HepG2 (cell line): Measurements from ENCODE around the gene UNKL. TPM values are rescaled to one million over a fixed set of nuclear protein-coding genes. Genes with fewer than 3 reads are reported as not detected.
A peak's percentile ranks its signal among the peaks of the same experiment; 100 is the strongest.

Source experiments
- ATAC-seq: fragments of 200-7000 bp; cut with Tn5 transposase; 3 replicates; pipeline ENCODE4 v1.9.1; 2020; ENCODE audit warnings: mild to moderate bottlenecking, moderate library complexity
- BruUV-seq: library from RNA; stranded (reverse); fragments of 400-500 nt; replicated peaks from 2 replicates; lab custom pipeline; 2021; lab: Mats Ljungman, UMichigan
- CTCF ChIA-PET: fragments of 300-600 bp; formaldehyde crosslinking; extraction: SDS; loops from one replicate; lab custom pipeline; 2021; ENCODE audit warnings: low total read pairs, inconsistent platforms, low intra/inter-chr PET ratio; lab: Yijun Ruan, JAX
- POLR2A ChIA-PET: fragments of 350-600 bp; sonication (Branson Sonifier 250); formaldehyde crosslinking; loops from one replicate; lab custom pipeline; 2020; ENCODE audit warnings: antibody characterized with exemption, inconsistent platforms; lab: Yijun Ruan, JAX
- DNase-seq: peaks from one replicate; pipeline ENCODE4 v3.0.0-alpha.2; 2015; ENCODE audit warnings: low spot score
- FAIRE-seq: peaks from 3 replicates; lab custom pipeline; 2011; peaks lifted over from hg19 to GRCh38; lab: Jason Lieb, UNC
- H2AFZ ChIP-seq: one replicate; pipeline ENCODE4 v1.6.1; 2011; ENCODE audit warnings: low read length, inconsistent platforms
- H3K27ac ChIP-seq: fragments of 300-600 bp; 3 replicates; pipeline ENCODE4 v1.8.0; 2011; ENCODE audit warnings: mixed run types, mild to moderate bottlenecking, mixed read lengths, low read length, inconsistent platforms; ENCODE audit not compliant: insufficient read depth; ENCODE audit errors: extremely low read length
- H3K27me3 ChIP-seq, 2 experiments: fragments of 200-600 bp in 1 of 2; 2 replicates in 1 of 2; 3 replicates in 1 of 2; pipeline versions ENCODE4 v1.6.0 to v1.8.0; 2011; ENCODE audit warnings: low read length in 2 of 2, mild to moderate bottlenecking in 2 of 2, moderate library complexity in 2 of 2, inconsistent platforms in 1 of 2; ENCODE audit not compliant: insufficient read depth in 2 of 2, control insufficient read depth in 1 of 2
- H3K36me3 ChIP-seq, 2 experiments: fragments of 200-600 bp in 1 of 2; replicated peaks in 1 of 2; 2 replicates in 1 of 2; 3 replicates in 1 of 2; pipeline versions ENCODE4 v1.5.1 to v1.8.0; 2011; ENCODE audit warnings: low read length in 2 of 2, inconsistent platforms in 1 of 2; ENCODE audit not compliant: insufficient read depth in 2 of 2, control insufficient read depth in 1 of 2
- H3K4me1 ChIP-seq: 2 replicates; pipeline ENCODE4 v1.5.1; 2012; ENCODE audit warnings: low read length, inconsistent platforms; ENCODE audit not compliant: insufficient read depth
- H3K4me2 ChIP-seq: 2 replicates; pipeline ENCODE4 v1.6.0; 2011; ENCODE audit warnings: low read depth, low read length, inconsistent platforms
- H3K4me3 ChIP-seq, 3 experiments: fragments of 200-600 bp in 1 of 3; sonication (generic), shearing (Covaris generic) in 1 of 3; replicated peaks in 1 of 3; 2 replicates each; pipeline ENCODE4 v1.5.1; 2011 to 2016; ENCODE audit warnings: low read length in 3 of 3, inconsistent platforms in 2 of 3, low read depth in 2 of 3, mild to moderate bottlenecking in 2 of 3, control low read depth in 1 of 3, mixed read lengths in 1 of 3; ENCODE audit not compliant: insufficient read depth in 1 of 3
- H3K79me2 ChIP-seq: one replicate; pipeline ENCODE4 v1.6.1; 2011; ENCODE audit warnings: low read length, inconsistent platforms; ENCODE audit not compliant: insufficient read depth
- H3K9ac ChIP-seq: 2 replicates; pipeline ENCODE4 v1.6.0; 2011; ENCODE audit warnings: mild to moderate bottlenecking, low read depth, low read length, inconsistent platforms; ENCODE audit not compliant: insufficient read depth
- H3K9me3 ChIP-seq: 2 replicates; pipeline ENCODE4 v1.5.1; 2012; ENCODE audit warnings: mild to moderate bottlenecking, low read length
- H4K20me1 ChIP-seq: 2 replicates; pipeline ENCODE4 v1.6.0; 2011; ENCODE audit warnings: inconsistent platforms, mild to moderate bottlenecking, low read length, moderate library complexity; ENCODE audit not compliant: insufficient read depth
- BCL6 ChIP-seq: IDR thresholded peaks from 2 replicates; pipeline ENCODE4 v1.6.1; 2016; ENCODE audit warnings: missing genetic modification reagents, missing compliant biosample characterization
- BORCS8-MEF2B ChIP-seq: sonication (generic); formaldehyde crosslinking; IDR thresholded peaks from 2 replicates; pipeline ENCODE4 v1.8.0; 2022; ENCODE audit warnings: mild to moderate bottlenecking, missing genetic modification reagents
- CBX5 ChIP-seq: sonication (generic); formaldehyde crosslinking; IDR thresholded peaks from 2 replicates; pipeline ENCODE4 v1.4.0; 2020; ENCODE audit warnings: missing genetic modification reagents, borderline replicate concordance
- CENPX ChIP-seq: sonication (generic); formaldehyde crosslinking; IDR thresholded peaks from 2 replicates; pipeline ENCODE4 v1.9.0; 2021; ENCODE audit warnings: mild to moderate bottlenecking, missing genetic modification reagents, moderate library complexity
- EHMT2 ChIP-seq: fragments of 200-600 bp; sonication (generic); IDR thresholded peaks from 2 replicates; pipeline ENCODE4 v1.7.0; 2017; ENCODE audit warnings: antibody characterized with exemption, low read depth, low read length, borderline replicate concordance
- HCFC1 ChIP-seq: fragments of 150-350 bp; IDR thresholded peaks from 2 replicates; pipeline ENCODE4 v1.6.1; 2014; ENCODE audit warnings: low read depth, low read length
- HDAC1 ChIP-seq: sonication (generic); formaldehyde crosslinking; IDR thresholded peaks from 2 replicates; pipeline ENCODE4 v1.5.1; 2020; ENCODE audit warnings: mild to moderate bottlenecking, missing genetic modification reagents
- KMT2B ChIP-seq: IDR thresholded peaks from 2 replicates; pipeline ENCODE4 v1.6.1; 2016; ENCODE audit warnings: missing genetic modification reagents, missing compliant biosample characterization
- NRL ChIP-seq: sonication (generic); formaldehyde crosslinking; IDR thresholded peaks from 2 replicates; pipeline ENCODE4 v1.5.0; 2020; ENCODE audit warnings: missing genetic modification reagents, mild to moderate bottlenecking, moderate library complexity, borderline replicate concordance
- RFXANK ChIP-seq: IDR thresholded peaks from 2 replicates; pipeline ENCODE4 v1.6.1; 2016
- ZFP62 ChIP-seq: sonication (generic); formaldehyde crosslinking; IDR thresholded peaks from 2 replicates; pipeline ENCODE4 v1.4.0; 2020; ENCODE audit warnings: missing genetic modification reagents
- ZFX ChIP-seq: sonication (generic); formaldehyde crosslinking; IDR thresholded peaks from 2 replicates; pipeline ENCODE4 v1.4.0; 2020; ENCODE audit warnings: mild to moderate bottlenecking, low read depth, missing genetic modification reagents, moderate library complexity
- ZNF138 ChIP-seq: sonication (generic); formaldehyde crosslinking; IDR thresholded peaks from 2 replicates; pipeline ENCODE4 v1.5.0; 2020; ENCODE audit warnings: mild to moderate bottlenecking, low read depth, missing genetic modification reagents
- ZNF24 ChIP-seq: fragments of 450-650 bp; IDR thresholded peaks from 2 replicates; pipeline ENCODE4 v1.6.1; 2017; ENCODE audit warnings: antibody characterized with exemption, mild to moderate bottlenecking
- WGBS: methylation state at CpG from one replicate; pipeline ENCODE4 v1.1.6; 2017; ENCODE audit warnings: low lambda C conversion rate; 5-methylcytosine and 5-hydroxymethylcytosine counted together
- in situ Hi-C: cut with HindIII; loops from 2 replicates; pipeline ENCODE4 v1.10.0; 2017; ENCODE audit warnings: low pct_unique_long_range_greater_than_20kb; ENCODE audit not compliant: extremely low pct_ligation_motif_present
- intact Hi-C: fragments of 100-400 bp; cut with micrococcal nuclease; formaldehyde crosslinking; loops from one replicate; pipeline ENCODE4 v1.10.0; 2022; ENCODE audit not compliant: unreplicated experiment
- polyA plus RNA-seq, 8 experiments: library from polyadenylated mRNA; depleted of rRNA in 3 of 8; stranded (reverse) in 7 of 8; unstranded in 1 of 8; fragments of >200 nt; fragmentation: Illumina TruSeq in 4 of 8; extraction: Trizol in 4 of 8; gene quantifications; 2 replicates each; pipeline versions ENCODE4 v1.2.1 to v1.2.3, GENCODE V29; 2011 to 2016; ENCODE audit warnings: low read depth in 4 of 8, missing spikeins in 1 of 8, mixed read lengths in 1 of 8; ENCODE audit not compliant: insufficient read depth in 1 of 8
- total RNA-seq, 5 experiments: library from RNA; depleted of rRNA; stranded (reverse); fragments of >200 nt; fragmentation: Illumina TruSeq; extraction: Trizol; gene quantifications; 2 replicates each; pipeline ENCODE4 v1.2.3, GENCODE V29; 2016; ENCODE audit warnings: low read depth in 1 of 5
- TF ChIP-seq, protein P1 (sequence below): sonication (generic); formaldehyde crosslinking; IDR thresholded peaks from 2 replicates; pipeline ENCODE4 v1.4.0; 2020; ENCODE audit warnings: missing genetic modification reagents
- TF ChIP-seq, protein P2 (sequence below): sonication (generic); formaldehyde crosslinking; IDR thresholded peaks from 2 replicates; pipeline ENCODE4 v1.4.0; 2020; ENCODE audit warnings: mild to moderate bottlenecking, low read depth, missing genetic modification reagents
- TF ChIP-seq, protein P3 (sequence below): IDR thresholded peaks from 2 replicates; pipeline ENCODE4 v1.6.1; 2016

The UNKL gene
- total and polyA plus RNA-seq, 2 of the 13 experiments (the other 11 are each of a cell fraction or from before 2014, with no cell fraction given), result 10.4 to 17.6 TPM

DNA sequence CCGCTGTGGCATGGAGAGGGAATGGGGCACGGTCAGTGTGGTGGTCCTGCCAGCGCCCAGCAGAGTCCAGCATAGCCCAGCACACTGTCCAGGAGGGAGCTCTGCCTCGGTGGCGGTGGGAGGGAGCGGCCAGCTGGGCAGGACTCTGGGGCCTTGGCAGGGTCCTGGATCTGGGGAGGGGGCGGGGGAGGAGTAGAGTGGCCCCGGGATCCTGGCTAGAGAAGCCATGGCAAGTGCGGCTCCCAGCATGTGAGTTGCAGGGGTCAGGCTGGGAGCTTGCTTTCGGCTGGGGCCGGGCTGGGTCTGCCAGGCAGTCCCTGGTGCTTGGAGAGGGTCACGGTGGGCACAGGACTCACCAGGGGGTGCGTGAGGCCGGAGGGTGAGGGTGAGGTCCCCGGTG is 58.9 kb downstream of the UNKL start:
- 92% methylated on average over 14 of the region's 15 CpGs for WGBS
- peaks cover 62% of the 10 kb centered on the region for H3K79me2 ChIP-seq
- CTCF ChIA-PET, result no interaction called here

More for the DNA sequence above, 58.9 kb downstream of the UNKL start:
- FAIRE-seq (no peak), ATAC-seq (no peak), DNase-seq (no peak)
- Histone ChIP-seq H3K9me3 (no peaks in the 10 kb centered on the region), H4K20me1 (0 out of 2 replicates have a peak, but pooled peaks cover 2% of the 10 kb centered on the region), H3K4me1 (peaks cover 23% of the 10 kb centered on the region), H3K4me2 (no peak overlapping the region), H3K36me3 (peaks cover 0 to 6% of the 10 kb centered on the region in 2 experiments; a peak in 2 of 5 replicates), H3K9ac (0 out of 2 replicates have a peak overlapping the region, but pooled peaks have one; percentile 15), H3K4me3 (no peak overlapping the region), H3K27me3 (no peaks in the 10 kb centered on the region; a peak in 1 of 5 replicates), H3K27ac (no peak overlapping the region), H2AFZ (no peak overlapping the region)
- BruUV-seq, result no TSS peak
- POLR2A ChIA-PET, result no interaction called here
- intact Hi-C loops, result no loop called here
- TF ChIP-seq CBX5 (CRISPR knock-in tag) (no peak), RFXANK (CRISPR knock-in tag) (no peak), BORCS8-MEF2B (CRISPR knock-in tag) (no peak), ZNF138 (CRISPR knock-in tag) (no peak), KMT2B (no peak), NRL (CRISPR knock-in tag) (no peak), ZFX (no peak), CENPX (no peak), HCFC1 (no peak), BCL6 (CRISPR knock-in tag) (no peak), ZNF24 (no peak), EHMT2 (no peak), ZFP62 (CRISPR knock-in tag) (no peak), HDAC1 (no peak)
- TF ChIP-seq, protein P1, sequence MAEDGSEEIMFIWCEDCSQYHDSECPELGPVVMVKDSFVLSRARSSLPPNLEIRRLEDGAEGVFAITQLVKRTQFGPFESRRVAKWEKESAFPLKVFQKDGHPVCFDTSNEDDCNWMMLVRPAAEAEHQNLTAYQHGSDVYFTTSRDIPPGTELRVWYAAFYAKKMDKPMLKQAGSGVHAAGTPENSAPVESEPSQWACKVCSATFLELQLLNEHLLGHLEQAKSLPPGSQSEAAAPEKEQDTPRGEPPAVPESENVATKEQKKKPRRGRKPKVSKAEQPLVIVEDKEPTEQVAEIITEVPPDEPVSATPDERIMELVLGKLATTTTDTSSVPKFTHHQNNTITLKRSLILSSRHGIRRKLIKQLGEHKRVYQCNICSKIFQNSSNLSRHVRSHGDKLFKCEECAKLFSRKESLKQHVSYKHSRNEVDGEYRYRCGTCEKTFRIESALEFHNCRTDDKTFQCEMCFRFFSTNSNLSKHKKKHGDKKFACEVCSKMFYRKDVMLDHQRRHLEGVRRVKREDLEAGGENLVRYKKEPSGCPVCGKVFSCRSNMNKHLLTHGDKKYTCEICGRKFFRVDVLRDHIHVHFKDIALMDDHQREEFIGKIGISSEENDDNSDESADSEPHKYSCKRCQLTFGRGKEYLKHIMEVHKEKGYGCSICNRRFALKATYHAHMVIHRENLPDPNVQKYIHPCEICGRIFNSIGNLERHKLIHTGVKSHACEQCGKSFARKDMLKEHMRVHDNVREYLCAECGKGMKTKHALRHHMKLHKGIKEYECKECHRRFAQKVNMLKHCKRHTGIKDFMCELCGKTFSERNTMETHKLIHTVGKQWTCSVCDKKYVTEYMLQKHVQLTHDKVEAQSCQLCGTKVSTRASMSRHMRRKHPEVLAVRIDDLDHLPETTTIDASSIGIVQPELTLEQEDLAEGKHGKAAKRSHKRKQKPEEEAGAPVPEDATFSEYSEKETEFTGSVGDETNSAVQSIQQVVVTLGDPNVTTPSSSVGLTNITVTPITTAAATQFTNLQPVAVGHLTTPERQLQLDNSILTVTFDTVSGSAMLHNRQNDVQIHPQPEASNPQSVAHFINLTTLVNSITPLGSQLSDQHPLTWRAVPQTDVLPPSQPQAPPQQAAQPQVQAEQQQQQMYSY (CRISPR knock-in tag), result no peak
- TF ChIP-seq, protein P2, sequence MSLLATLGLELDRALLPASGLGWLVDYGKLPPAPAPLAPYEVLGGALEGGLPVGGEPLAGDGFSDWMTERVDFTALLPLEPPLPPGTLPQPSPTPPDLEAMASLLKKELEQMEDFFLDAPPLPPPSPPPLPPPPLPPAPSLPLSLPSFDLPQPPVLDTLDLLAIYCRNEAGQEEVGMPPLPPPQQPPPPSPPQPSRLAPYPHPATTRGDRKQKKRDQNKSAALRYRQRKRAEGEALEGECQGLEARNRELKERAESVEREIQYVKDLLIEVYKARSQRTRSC, result no peak
- TF ChIP-seq, protein P3, sequence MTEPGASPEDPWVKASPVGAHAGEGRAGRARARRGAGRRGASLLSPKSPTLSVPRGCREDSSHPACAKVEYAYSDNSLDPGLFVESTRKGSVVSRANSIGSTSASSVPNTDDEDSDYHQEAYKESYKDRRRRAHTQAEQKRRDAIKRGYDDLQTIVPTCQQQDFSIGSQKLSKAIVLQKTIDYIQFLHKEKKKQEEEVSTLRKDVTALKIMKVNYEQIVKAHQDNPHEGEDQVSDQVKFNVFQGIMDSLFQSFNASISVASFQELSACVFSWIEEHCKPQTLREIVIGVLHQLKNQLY, result no peak
- in situ Hi-C loops, result no loop called here
